Nephron (organoid): ENCODE results near the gene HOXC11.

Source experiments
- H3K27ac Mint-ChIP-seq, 3 experiments: 2 replicates each; pipeline ENCODE4 v1.8.0; 2020; ENCODE audit warnings: mixed read lengths in 3 of 3, mild to moderate bottlenecking in 2 of 3, moderate library complexity in 1 of 3
- H3K27me3 Mint-ChIP-seq: 2 replicates; pipeline ENCODE4 v1.8.0; 2021; ENCODE audit warnings: low read depth, mild to moderate bottlenecking, moderate library complexity, mixed read lengths
- H3K36me3 Mint-ChIP-seq: 2 replicates; pipeline ENCODE4 v1.8.0; 2020; ENCODE audit warnings: low read depth, mixed read lengths
- H3K4me1 Mint-ChIP-seq: 2 replicates; pipeline ENCODE4 v1.8.0; 2020; ENCODE audit warnings: mixed read lengths
- H3K4me3 Mint-ChIP-seq, 3 experiments: 2 replicates each; pipeline ENCODE4 v1.8.0; 2020; ENCODE audit warnings: mild to moderate bottlenecking in 3 of 3, mixed read lengths in 3 of 3, moderate library complexity in 2 of 3
- H3K9me3 Mint-ChIP-seq: 2 replicates; pipeline ENCODE4 v1.8.0; 2020; ENCODE audit warnings: mixed read lengths
- TF ChIP-seq, protein P1 (sequence below), 3 experiments: fragments of 200-600 bp; sonication (generic); IDR thresholded peaks; one replicate each; pipeline ENCODE4 v1.5.0; 2021; ENCODE audit warnings: antibody characterized with exemption in 3 of 3; ENCODE audit not compliant: unreplicated experiment in 3 of 3

HOXC11 gene

DNA sequence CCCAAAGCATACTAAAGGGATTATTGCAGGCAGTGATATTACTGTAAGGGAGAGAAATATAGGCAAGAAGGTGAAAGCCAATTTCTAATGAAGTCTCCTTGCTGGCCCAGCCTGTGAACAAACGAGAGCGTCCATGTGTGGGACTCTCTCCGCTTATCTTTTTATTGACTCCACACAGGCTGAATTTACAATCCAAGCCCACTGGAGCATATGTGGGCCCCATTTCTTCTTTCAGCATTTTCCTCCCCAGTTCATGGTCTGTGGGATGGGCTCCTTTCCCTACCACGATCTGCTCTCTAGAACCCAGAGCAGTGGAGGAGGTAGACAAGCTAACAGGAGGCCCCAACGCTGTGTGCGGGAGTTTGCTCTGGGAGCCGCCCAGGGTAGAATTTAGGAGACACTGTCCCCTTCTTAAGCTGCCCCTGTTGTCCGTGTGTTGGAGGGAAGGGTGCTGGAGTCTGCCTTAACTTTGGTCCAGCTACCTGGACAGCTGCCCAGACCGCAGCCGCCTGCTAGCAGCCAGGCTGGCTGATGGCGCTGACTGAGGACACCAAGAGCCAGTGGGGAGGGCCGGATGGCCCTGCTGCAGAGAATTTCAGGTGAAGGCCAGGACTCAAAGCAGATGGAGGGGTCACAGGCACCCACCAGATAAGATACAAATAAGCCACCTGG lies 3.2 kb upstream of the HOXC11 start:
- Mint-ChIP-seq H3K27ac (no peak overlapping the region), H3K9me3 (no peaks in the 10 kb centered on the region), H3K27me3 (peaks cover 100% of the 10 kb centered on the region), H3K4me1 (peaks cover 29% of the 10 kb centered on the region), H3K4me3 (peak overlapping the region in 1 of 3 experiments; percentile 27), H3K36me3 (no peaks in the 10 kb centered on the region)
- TF ChIP-seq, protein P1, sequence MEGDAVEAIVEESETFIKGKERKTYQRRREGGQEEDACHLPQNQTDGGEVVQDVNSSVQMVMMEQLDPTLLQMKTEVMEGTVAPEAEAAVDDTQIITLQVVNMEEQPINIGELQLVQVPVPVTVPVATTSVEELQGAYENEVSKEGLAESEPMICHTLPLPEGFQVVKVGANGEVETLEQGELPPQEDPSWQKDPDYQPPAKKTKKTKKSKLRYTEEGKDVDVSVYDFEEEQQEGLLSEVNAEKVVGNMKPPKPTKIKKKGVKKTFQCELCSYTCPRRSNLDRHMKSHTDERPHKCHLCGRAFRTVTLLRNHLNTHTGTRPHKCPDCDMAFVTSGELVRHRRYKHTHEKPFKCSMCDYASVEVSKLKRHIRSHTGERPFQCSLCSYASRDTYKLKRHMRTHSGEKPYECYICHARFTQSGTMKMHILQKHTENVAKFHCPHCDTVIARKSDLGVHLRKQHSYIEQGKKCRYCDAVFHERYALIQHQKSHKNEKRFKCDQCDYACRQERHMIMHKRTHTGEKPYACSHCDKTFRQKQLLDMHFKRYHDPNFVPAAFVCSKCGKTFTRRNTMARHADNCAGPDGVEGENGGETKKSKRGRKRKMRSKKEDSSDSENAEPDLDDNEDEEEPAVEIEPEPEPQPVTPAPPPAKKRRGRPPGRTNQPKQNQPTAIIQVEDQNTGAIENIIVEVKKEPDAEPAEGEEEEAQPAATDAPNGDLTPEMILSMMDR (IDR thresholded peaks at IDR 0.05; ENCODE audit: unreplicated experiment in 3 of 3): no peak

DNA sequence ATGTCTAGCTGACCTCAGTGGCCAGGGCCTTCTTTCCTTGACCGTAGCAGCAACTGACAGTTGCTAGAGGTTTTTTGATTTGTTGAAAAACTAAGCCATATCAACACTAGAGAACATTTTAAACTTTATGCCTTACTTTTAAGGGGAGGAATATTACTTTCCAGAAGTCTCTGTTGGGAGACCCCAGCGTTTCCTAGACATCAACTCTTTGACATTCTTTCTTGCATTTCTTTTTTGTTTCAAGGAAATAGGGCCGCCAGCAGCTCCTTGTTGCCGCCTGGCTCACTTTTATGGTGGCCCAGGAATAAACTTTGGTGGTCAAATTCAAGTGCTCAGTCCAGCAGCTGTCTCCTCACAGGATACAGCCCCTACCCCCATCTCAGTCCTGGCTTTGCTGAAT lies 2.5 kb upstream of the HOXC11 start:
- Mint-ChIP-seq H3K9me3 (no peaks in the 10 kb centered on the region), H3K4me1 (peaks cover 34% of the 10 kb centered on the region), H3K4me3 (no peak overlapping the region), H3K36me3 (no peaks in the 10 kb centered on the region), H3K27me3 (peaks cover 100% of the 10 kb centered on the region), H3K27ac (no peak overlapping the region)
- TF ChIP-seq, protein P1 (IDR thresholded peaks at IDR 0.05; ENCODE audit: unreplicated experiment in 3 of 3): no peak

DNA sequence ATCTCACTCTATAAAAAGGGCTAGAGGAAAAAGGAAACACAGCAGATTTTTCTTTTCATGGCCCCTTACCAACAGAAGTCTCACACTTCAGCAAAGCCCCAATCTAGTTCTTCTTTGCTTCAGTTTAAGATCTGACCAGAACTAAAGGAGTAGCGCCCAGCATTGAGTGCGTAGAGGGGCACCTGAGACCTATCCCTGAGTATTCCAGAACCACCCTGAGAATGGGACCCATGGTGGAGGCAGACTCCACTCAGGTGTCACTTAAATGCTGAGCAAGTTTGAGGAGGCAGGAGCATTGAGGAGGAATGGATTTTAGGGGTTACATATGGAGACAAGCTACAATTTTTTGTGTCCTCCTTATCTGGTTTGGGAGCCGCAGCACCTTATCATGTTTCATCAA lies 1.8 kb upstream of the HOXC11 start:
- peaks cover 39% of the 10 kb centered on the region for H3K4me1 Mint-ChIP-seq
- H3K9me3 Mint-ChIP-seq: no peaks in the 10 kb centered on the region
- peaks cover 100% of the 10 kb centered on the region for H3K27me3 Mint-ChIP-seq
- TF ChIP-seq, protein P1 (IDR thresholded peaks at IDR 0.05; ENCODE audit: unreplicated experiment in 3 of 3): no peak
- no peaks in the 10 kb centered on the region for H3K36me3 Mint-ChIP-seq
- H3K4me3 Mint-ChIP-seq: peak overlapping the region in 2 of 3 experiments; percentile 31 to 48
- H3K27ac Mint-ChIP-seq: no peak overlapping the region

DNA sequence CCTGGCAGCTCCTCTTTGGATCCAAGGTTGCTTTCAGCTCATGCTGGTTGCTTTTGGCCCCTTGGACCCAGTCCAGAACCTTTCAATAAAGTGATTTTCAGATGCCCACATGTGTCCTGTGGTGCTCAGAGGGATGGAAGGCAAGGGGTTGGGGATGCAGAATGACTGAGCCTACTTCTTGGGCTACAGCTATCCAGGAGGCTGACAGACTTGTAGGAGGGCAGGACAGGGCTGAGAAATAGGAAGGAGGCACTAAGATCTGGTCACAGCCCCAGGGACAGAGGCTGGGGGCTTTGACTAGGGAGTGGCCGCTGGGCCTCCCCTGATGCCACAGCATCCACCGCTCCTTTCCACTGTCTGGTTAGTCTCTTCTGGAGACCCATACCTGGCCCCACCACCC lies 1.2 kb upstream of the HOXC11 start:
- Mint-ChIP-seq H3K27ac (no peak overlapping the region), H3K4me1 (peaks cover 37% of the 10 kb centered on the region), H3K27me3 (peaks cover 100% of the 10 kb centered on the region), H3K36me3 (no peaks in the 10 kb centered on the region), H3K9me3 (no peaks in the 10 kb centered on the region), H3K4me3 (no peak overlapping the region)
- TF ChIP-seq, protein P1 (IDR thresholded peaks at IDR 0.05; ENCODE audit: unreplicated experiment in 3 of 3): no peak

DNA sequence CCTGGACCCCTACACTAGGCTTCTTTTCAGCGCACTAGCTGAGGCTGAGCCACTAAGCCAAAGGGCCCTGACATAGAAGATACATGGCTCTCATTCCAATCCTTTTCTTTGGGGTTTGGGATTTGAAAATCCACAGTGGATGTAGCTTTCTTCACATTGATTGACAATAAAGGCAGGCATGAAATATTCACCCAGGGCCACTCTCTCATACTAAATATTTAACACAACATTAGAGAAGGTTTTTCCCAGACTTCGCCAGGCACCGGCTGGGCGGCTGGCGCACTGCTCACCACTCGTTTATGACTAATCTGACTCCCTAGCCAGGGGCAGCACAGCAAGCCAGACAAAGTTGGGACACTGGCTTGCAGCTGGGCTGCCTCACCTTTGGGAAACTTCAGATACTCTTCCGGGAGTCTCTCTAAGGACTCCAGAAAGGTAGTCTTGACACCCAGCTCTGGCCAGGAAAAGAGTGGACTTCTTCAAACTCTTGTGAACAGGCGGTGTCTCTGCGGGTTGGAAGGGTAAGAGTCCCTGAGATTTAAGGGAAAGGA lies 699 bp upstream of the HOXC11 start:
- Mint-ChIP-seq H3K27me3 (peaks cover 100% of the 10 kb centered on the region), H3K27ac (peak overlapping the region in 1 of 3 experiments; percentile 93)

More for the DNA sequence above, 699 bp upstream of the HOXC11 start:
- no peaks in the 10 kb centered on the region for H3K36me3 Mint-ChIP-seq
- H3K9me3 Mint-ChIP-seq: no peaks in the 10 kb centered on the region
- H3K4me3 Mint-ChIP-seq: peak overlapping the region; percentile 12 to 86 (median 79)
- H3K4me1 Mint-ChIP-seq: peaks cover 41% of the 10 kb centered on the region
- TF ChIP-seq, protein P1 (IDR thresholded peaks at IDR 0.05; ENCODE audit: unreplicated experiment in 3 of 3): no peak
